GM18858 (cell line): ENCODE results near the gene FAAP100.

Experiments used
- ATAC-seq: cut with Tn5 transposase; IDR thresholded peaks from one replicate; pipeline ENCODE4 v1.9.1; 2021; ENCODE audit not compliant: unreplicated experiment

FAAP100 gene

DNA sequence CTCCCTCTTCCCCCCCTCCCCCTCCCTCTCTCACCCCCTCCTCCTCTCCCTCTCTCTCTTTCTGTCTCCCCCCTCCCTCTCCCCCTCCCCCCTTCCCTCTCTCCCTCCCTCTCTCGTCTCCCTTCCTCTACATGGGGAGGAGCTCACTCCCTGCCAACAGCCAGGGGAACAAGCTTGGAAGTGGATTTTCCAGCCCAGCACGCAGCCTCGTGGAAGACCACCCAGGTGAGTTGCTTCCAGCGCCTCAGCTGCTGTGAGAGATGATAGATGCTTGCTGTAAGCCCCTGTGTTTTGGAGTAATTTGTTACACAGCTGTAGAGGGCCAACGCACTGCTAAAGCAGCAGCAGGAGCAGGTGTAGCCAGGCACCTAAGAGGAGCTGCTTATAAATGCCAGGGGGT lies 60.4 kb downstream of the FAAP100 start:
- no peak for ATAC-seq

DNA sequence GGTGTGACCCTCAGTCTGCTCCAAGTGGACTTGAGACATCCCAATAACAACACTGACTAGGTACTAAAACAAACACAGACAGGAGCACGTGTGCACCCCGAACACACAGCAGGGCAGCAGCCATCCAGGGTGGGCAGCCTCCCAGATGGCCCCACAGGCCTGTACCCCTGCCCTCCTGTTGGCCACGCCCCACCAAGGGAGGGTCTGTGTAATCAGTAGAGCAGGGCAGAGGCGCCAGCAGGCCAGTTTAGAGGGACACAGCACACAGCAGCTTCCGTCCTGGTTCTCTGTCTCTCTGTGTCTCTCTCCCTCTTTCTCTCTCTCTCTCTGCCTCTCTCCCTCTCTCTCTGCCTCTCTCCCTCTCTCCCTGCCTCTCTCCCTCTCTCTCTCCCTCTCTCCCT lies 61.0 kb downstream of the FAAP100 start:
- no peak for ATAC-seq

DNA sequence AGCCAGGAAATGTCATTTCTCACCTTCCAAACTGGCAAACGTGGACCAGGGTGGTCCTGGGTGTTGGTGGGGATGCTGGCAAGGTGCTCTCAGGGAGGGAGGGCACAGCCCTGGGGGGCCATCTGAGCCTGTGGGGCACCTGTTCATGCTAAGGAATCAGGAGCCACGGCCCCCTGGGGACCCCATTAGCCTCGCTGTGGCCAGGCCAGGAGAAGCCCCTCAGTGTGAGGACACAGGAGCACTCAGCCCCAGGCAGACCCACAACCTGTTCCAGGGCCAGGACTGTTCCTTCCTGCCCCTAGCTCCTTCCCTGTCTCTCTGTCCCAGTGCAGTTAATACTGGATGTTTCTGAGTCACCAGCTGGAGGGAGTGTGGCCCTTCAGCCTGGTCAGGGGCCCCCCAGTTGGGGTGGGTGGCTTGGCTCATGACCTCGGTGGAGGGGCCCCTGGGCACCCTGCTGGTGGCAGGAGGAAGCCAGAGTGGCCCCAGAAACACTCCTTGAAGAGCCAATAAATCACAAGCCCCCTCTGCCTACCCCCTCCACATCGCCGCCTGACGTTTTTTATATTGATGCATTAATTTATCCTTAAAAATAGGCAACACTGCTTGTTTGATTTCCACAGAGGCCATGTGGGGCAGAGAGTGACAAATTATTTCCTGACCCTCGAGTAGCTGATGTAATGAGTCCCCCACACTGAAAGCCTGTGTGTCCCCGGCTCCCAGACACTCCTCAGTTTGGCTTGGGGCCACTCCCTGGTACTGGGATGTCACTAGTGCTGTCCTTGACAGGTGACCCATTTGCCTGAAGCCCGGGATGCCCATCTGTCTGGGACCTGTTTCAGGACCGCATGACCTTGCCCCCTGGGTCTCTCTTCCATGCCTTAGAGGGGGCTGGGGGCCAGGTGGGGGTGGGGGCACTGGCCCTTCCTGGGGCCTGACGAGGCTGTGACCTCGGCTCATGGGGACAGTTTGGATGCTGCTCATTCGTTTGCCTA lies 61.9 kb downstream of the FAAP100 start:
- ATAC-seq, result no peak
